Activated naive CD4-positive, alpha-beta T cell treated with anti-CD3 and anti-CD28 coated beads for 36 hours (primary cell): ENCODE measurements around the gene DCUN1D3. TPM values are rescaled to one million over a fixed set of nuclear protein-coding genes. Genes with fewer than 3 reads are reported as not detected.
A peak's percentile ranks its signal among the peaks of the same experiment; 100 is the strongest.

Experiments
- CTCF ChIA-PET: fragments of 350-600 bp; sonication (Branson Sonifier 250); formaldehyde crosslinking; loops from one replicate; lab custom pipeline; 2021; ENCODE audit warnings: antibody characterized with exemption; lab: Charles Lee
- DNase-seq: peaks from one replicate; pipeline ENCODE4 v3.0.0-alpha.2; 2020
- H3K27ac Mint-ChIP-seq: one replicate; pipeline ENCODE4 v1.8.0; 2021; ENCODE audit warnings: mild to moderate bottlenecking, mixed read lengths
- H3K27me3 Mint-ChIP-seq: one replicate; pipeline ENCODE4 v1.8.0; 2021; ENCODE audit warnings: low read depth, mixed read lengths
- H3K36me3 Mint-ChIP-seq: one replicate; pipeline ENCODE4 v1.8.0; 2021; ENCODE audit warnings: low read depth, mixed read lengths
- H3K4me1 Mint-ChIP-seq: one replicate; pipeline ENCODE4 v1.8.0; 2021; ENCODE audit warnings: low read depth, mixed read lengths
- H3K4me3 Mint-ChIP-seq: one replicate; pipeline ENCODE4 v1.8.0; 2021; ENCODE audit warnings: mild to moderate bottlenecking, moderate library complexity, mixed read lengths
- H3K9me3 Mint-ChIP-seq: one replicate; pipeline ENCODE4 v1.8.0; 2021; ENCODE audit warnings: mixed read lengths
- intact Hi-C: fragments of 100-400 bp; cut with micrococcal nuclease; formaldehyde crosslinking; loops from one replicate; pipeline ENCODE4 v1.15.1; 2023
- total RNA-seq, 2 experiments: library from RNA; stranded (reverse); gene quantifications; one replicate each; pipeline ENCODE4 v1.2.3, GENCODE V29; 2021

Gene DCUN1D3
- total RNA-seq, 2 experiments from 2014 or later, result 3.0 to 3.4 TPM

GRCh38 chr16:20853981-20854620 is 46.1 kb downstream of the DCUN1D3 start:
- Mint-ChIP-seq H3K4me1 (no peaks in the 10 kb centered on the region), H3K27me3 (no peaks in the 10 kb centered on the region), H3K4me3 (no peak overlapping the region), H3K27ac (no peak overlapping the region), H3K9me3 (no peaks in the 10 kb centered on the region), H3K36me3 (peaks cover 8% of the 10 kb centered on the region)
- intact Hi-C loops, result no loop called here
- CTCF ChIA-PET, result interaction anchor here (0.8 kb wide), 1 partner anchor 35 kb away, joined by 6 read pairs; no protein-coding TSS in a partner anchor
- no peak for DNase-seq

GRCh38 chr16:20853143-20853542 is 47.0 kb downstream of the DCUN1D3 start:
- Mint-ChIP-seq H3K4me3 (no peak overlapping the region), H3K9me3 (no peaks in the 10 kb centered on the region), H3K4me1 (no peaks in the 10 kb centered on the region), H3K36me3 (peaks cover 7% of the 10 kb centered on the region), H3K27me3 (no peaks in the 10 kb centered on the region), H3K27ac (no peak overlapping the region)
- no peak for DNase-seq
- intact Hi-C loops, result no loop called here
- CTCF ChIA-PET, result interaction anchor here (5.3 kb wide), 1 partner anchor 231 kb away, joined by 24 read pairs; no protein-coding TSS in a partner anchor

- no peaks in the 10 kb centered on the region for H3K27me3 Mint-ChIP-seq
- H3K4me3 Mint-ChIP-seq, result no peak overlapping the region
- peaks cover 7% of the 10 kb centered on the region for H3K36me3 Mint-ChIP-seq
- H3K27ac Mint-ChIP-seq, result no peak overlapping the region
- no peaks in the 10 kb centered on the region for H3K9me3 Mint-ChIP-seq
- CTCF ChIA-PET, result interaction anchor here (0.7 to 5.3 kb wide), 5 partner anchors 23 to 248 kb away, joined by 3 to 24 read pairs (median 10); no protein-coding TSS in a partner anchor
- H3K4me1 Mint-ChIP-seq, result no peaks in the 10 kb centered on the region
- no peak for DNase-seq
- intact Hi-C loops, result no loop called here
Measured at GRCh38 chr16:20851601-20852000, 48.6 kb downstream of the DCUN1D3 start.

DNA sequence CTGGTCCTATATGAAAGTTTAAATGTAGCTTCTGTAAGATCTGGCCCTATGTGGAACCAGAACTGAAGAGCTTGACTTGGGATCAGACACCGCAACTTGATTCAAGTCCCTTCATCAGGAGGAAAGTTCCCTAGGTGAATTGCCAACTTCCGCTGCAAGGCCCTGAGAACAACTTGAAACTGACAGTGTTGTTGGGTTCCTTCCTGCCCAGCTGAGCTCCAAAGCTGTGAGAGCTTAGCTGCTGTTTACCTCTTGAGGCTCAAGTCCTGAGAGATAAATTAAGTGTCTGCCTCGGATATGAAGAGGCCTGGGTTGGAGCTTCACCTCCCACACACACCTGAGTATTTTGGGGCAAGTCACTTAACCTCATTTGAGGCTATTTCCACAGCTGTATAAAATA is 49.2 kb downstream of the DCUN1D3 start:
- Mint-ChIP-seq H3K27me3 (no peaks in the 10 kb centered on the region), H3K36me3 (peaks cover 6% of the 10 kb centered on the region), H3K4me3 (no peak overlapping the region), H3K9me3 (no peaks in the 10 kb centered on the region), H3K27ac (no peak overlapping the region), H3K4me1 (no peaks in the 10 kb centered on the region)
- CTCF ChIA-PET, result interaction anchor here (0.7 to 5.3 kb wide), 23 partner anchors 12 to 1468 kb away, joined by 3 to 24 read pairs (median 5); partner anchors contain the start of genes DCUN1D3 and DNAH3
- intact Hi-C loops, result loop anchor here (1.0 kb wide), 4 partner anchors 94 to 449 kb away; no protein-coding TSS in a partner anchor
- DNase-seq, result no peak

- CTCF ChIA-PET, result interaction anchor here (0.6 to 5.3 kb wide), 27 partner anchors 14 to 1469 kb away, joined by 3 to 24 read pairs (median 5); partner anchors contain the start of genes DCUN1D3 and DNAH3
- intact Hi-C loops, result loop anchor here (1.0 to 10.0 kb wide), 5 partner anchors 96 to 451 kb away; partner anchors contain the start of genes DNAH3 and LDAF1
- peaks cover 8% of the 10 kb centered on the region for H3K4me1 Mint-ChIP-seq
- H3K36me3 Mint-ChIP-seq, result peaks cover 8% of the 10 kb centered on the region
- no peak overlapping the region for H3K4me3 Mint-ChIP-seq
- H3K27me3 Mint-ChIP-seq, result no peaks in the 10 kb centered on the region
- H3K27ac Mint-ChIP-seq, result no peak overlapping the region
- peak; percentile 78 for DNase-seq
- H3K9me3 Mint-ChIP-seq, result no peaks in the 10 kb centered on the region
Measured at GRCh38 chr16:20849589-20850390, 50.4 kb downstream of the DCUN1D3 start.

DNA sequence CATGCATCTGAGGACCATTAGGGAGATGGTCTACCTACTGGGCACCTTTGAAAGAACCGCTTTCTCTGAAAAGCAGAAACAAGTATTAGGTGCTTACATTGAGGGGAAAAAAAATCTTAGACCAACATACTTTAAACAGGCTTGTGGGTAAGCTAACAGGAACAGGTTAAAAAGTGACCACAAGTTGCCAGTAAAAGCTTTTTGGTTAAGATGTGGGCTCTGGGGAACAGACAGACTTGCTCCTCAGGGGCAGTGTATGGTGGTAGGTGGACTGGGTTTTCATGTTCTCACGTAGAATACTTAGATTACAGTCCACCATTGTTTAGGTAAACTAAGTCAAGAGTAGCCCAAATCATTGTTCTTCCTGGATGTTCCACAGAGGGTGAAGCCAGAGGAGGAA is 52.6 kb downstream of the DCUN1D3 start:
- Mint-ChIP-seq H3K9me3 (no peaks in the 10 kb centered on the region), H3K4me3 (no peak overlapping the region), H3K27ac (no peak overlapping the region), H3K27me3 (no peaks in the 10 kb centered on the region), H3K36me3 (peaks cover 13% of the 10 kb centered on the region), H3K4me1 (peaks cover 21% of the 10 kb centered on the region)
- CTCF ChIA-PET, result interaction anchor here (1.8 to 5.3 kb wide), 2 partner anchors 236 to 238 kb away, joined by 3 to 24 read pairs; no protein-coding TSS in a partner anchor
- DNase-seq, result no peak
- intact Hi-C loops, result loop anchor here (10.0 kb wide), 1 partner anchor 307 kb away; the partner anchor contains the start of genes DNAH3 and LDAF1

DNA sequence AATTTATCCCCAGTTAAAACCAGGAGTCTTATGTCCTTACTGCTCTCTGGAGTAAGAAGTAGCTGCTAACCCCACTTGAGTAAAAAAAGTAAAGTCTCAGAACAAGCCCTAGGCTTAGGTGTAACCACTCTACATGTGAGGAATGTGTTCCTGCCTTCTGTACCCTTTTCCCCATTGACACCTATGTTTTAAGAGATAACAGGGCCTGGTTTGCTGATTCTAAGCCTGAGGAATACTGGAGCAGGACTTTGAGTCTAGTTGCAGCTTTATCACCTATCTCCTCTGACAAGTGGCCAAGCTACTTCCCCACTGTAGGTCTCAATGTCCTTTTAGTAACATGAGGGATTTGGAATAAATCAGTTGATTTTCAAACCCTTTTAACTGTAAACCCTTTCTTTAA is 53.6 kb downstream of the DCUN1D3 start:
- Mint-ChIP-seq H3K27ac (no peak overlapping the region), H3K36me3 (peaks cover 13% of the 10 kb centered on the region), H3K27me3 (no peaks in the 10 kb centered on the region), H3K4me1 (peaks cover 21% of the 10 kb centered on the region), H3K9me3 (no peaks in the 10 kb centered on the region), H3K4me3 (no peak overlapping the region)
- CTCF ChIA-PET, result no interaction called here
- intact Hi-C loops, result loop anchor here (10.0 kb wide), 1 partner anchor 308 kb away; the partner anchor contains the start of genes DNAH3 and LDAF1
- DNase-seq, result no peak

DNA sequence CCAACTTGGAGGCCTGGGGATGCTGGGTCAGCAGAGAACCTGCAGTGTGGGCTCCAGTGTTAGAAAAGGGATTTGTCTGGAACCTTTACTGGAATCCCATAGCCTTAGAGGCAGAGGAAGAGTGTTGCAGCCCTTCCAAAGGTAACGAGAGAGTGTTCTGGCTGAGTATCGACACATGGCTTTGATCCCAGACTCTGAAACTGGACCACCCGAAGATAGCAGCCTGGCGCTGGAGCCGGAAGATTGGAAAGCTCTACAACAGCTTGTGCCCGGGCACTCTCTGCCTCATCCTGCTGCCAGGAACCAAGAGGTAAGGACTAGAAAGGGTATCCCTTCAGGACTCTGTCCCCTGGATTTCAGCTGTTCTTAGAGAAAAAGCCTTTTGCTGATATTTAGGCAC is 54.1 kb downstream of the DCUN1D3 start:
- H3K27me3 Mint-ChIP-seq, result no peaks in the 10 kb centered on the region
- DNase-seq, result no peak
- H3K27ac Mint-ChIP-seq, result no peak overlapping the region
- peaks cover 21% of the 10 kb centered on the region for H3K4me1 Mint-ChIP-seq
- H3K9me3 Mint-ChIP-seq, result no peaks in the 10 kb centered on the region
- intact Hi-C loops, result loop anchor here (10.0 kb wide), 1 partner anchor 309 kb away; the partner anchor contains the start of genes DNAH3 and LDAF1
- H3K36me3 Mint-ChIP-seq, result peaks cover 15% of the 10 kb centered on the region
- CTCF ChIA-PET, result no interaction called here
- H3K4me3 Mint-ChIP-seq, result no peak overlapping the region

GRCh38 chr16:20844588-20844987 is 55.6 kb downstream of the DCUN1D3 start:
- Mint-ChIP-seq H3K36me3 (peaks cover 20% of the 10 kb centered on the region), H3K27ac (peak overlapping the region; percentile 9), H3K27me3 (no peaks in the 10 kb centered on the region), H3K4me1 (peaks cover 21% of the 10 kb centered on the region), H3K9me3 (no peaks in the 10 kb centered on the region), H3K4me3 (no peak overlapping the region)
- intact Hi-C loops, result loop anchor here (5.0 to 10.0 kb wide), 2 partner anchors 37 to 310 kb away; partner anchors contain the start of genes DNAH3, ERI2, LDAF1 and REXO5
- DNase-seq, result peak; percentile 46
- CTCF ChIA-PET, result interaction anchor here (1.1 kb wide), 1 partner anchor 239 kb away, joined by 3 read pairs; no protein-coding TSS in a partner anchor

- H3K4me3 Mint-ChIP-seq, result no peak overlapping the region
- CTCF ChIA-PET, result interaction anchor here (1.1 kb wide), 1 partner anchor 239 kb away, joined by 3 read pairs; no protein-coding TSS in a partner anchor
- H3K27me3 Mint-ChIP-seq, result no peaks in the 10 kb centered on the region
- no peak for DNase-seq
- peaks cover 21% of the 10 kb centered on the region for H3K36me3 Mint-ChIP-seq
- H3K9me3 Mint-ChIP-seq, result no peaks in the 10 kb centered on the region
- intact Hi-C loops, result loop anchor here (5.0 to 10.0 kb wide), 2 partner anchors 37 to 311 kb away; partner anchors contain the start of genes DNAH3, ERI2, LDAF1 and REXO5
- H3K4me1 Mint-ChIP-seq, result peaks cover 21% of the 10 kb centered on the region
- peak overlapping the region; percentile 30 for H3K27ac Mint-ChIP-seq
Measured at GRCh38 chr16:20844054-20844453, 56.1 kb downstream of the DCUN1D3 start.

DNA sequence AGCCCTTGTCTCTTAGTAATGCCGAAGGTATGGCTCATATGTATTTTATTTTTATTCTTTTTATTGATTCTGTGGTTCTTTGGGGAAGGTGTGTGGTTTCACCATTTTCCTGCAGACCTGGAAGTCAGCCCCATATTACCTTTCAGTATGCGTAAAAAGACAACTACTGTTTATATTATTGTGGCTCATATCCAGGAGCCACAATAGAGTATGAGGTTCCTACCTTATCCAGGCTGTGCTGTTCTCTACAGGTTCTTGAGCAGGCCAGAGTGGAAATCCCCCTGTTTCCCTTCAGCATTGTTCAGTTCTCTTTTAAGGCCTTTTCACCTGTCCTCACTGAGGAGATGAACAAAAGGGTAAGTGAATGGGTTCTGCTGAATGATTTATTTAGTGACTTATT is 60.7 kb downstream of the DCUN1D3 start:
- Mint-ChIP-seq H3K4me1 (peaks cover 10% of the 10 kb centered on the region), H3K9me3 (peaks cover 12% of the 10 kb centered on the region), H3K27me3 (no peaks in the 10 kb centered on the region), H3K27ac (no peak overlapping the region), H3K4me3 (no peak overlapping the region), H3K36me3 (peaks cover 46% of the 10 kb centered on the region)
- no peak for DNase-seq
- intact Hi-C loops, result no loop called here
- CTCF ChIA-PET, result no interaction called here

DNA sequence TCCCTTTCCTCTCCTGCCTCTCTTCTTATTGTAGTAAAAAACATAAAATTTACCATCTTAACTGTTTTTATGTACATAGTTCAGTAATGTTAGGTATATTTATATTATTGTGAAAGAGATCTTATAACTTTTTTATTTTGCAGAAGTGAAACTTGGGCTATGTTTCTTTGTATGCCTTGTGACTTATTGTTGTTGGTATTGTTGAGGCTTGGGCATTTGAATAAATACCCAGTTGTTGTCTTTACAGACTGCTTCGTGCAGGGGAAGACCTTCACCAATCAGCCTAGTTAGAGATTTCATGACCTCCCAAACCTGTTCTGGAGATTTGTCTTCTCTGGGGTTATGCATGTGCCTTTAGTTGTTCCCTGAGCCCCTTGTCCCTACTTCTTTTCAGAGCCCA is 61.9 kb downstream of the DCUN1D3 start:
- CTCF ChIA-PET, result no interaction called here
- Mint-ChIP-seq H3K27me3 (no peaks in the 10 kb centered on the region), H3K4me3 (no peak overlapping the region), H3K9me3 (peaks cover 13% of the 10 kb centered on the region), H3K27ac (no peak overlapping the region), H3K4me1 (no peaks in the 10 kb centered on the region), H3K36me3 (peaks cover 51% of the 10 kb centered on the region)
- intact Hi-C loops, result no loop called here
- DNase-seq, result no peak
